Keratinocyte (primary cell): Measurements from ENCODE around the gene ARTN.

ENCODE experiments used
- CTCF ChIP-seq, 3 experiments: IDR thresholded peaks in 1 of 3; conservative IDR thresholded peaks in 1 of 3; optimal IDR thresholded peaks in 1 of 3; 2 replicates in 2 of 3; 3 replicates in 1 of 3; pipeline versions ENCODE3 to v1.5.1; 2011; ENCODE audit warnings: low read length in 3 of 3, mild to moderate bottlenecking in 3 of 3, moderate library complexity in 2 of 3, control low read depth in 1 of 3, inconsistent platforms in 1 of 3; ENCODE audit not compliant: insufficient read depth in 2 of 3; ENCODE audit errors: extremely low read depth in 1 of 3
- EZH2 ChIP-seq: IDR thresholded peaks from one replicate; pipeline ENCODE4 v1.6.1; 2012; ENCODE audit warnings: inconsistent platforms, mild to moderate bottlenecking, low read length, moderate library complexity

- TF ChIP-seq CTCF (optimal IDR thresholded peaks at IDR 0.05 in 1 of 3, IDR thresholded peaks at IDR 0.05 in 1 of 3, conservative IDR thresholded peaks at IDR 0.05 in 1 of 3; ENCODE audit: extremely low read depth in 1 of 3, insufficient read depth in 2 of 3, low read length in 3 of 3) (no peak), EZH2 (no peak)
Observed at GRCh38 chr1:43890815-43891214, 42.8 kb upstream of the ARTN start.
